ENCODE measurements around the gene OPN4.

Gene OPN4

DNA sequence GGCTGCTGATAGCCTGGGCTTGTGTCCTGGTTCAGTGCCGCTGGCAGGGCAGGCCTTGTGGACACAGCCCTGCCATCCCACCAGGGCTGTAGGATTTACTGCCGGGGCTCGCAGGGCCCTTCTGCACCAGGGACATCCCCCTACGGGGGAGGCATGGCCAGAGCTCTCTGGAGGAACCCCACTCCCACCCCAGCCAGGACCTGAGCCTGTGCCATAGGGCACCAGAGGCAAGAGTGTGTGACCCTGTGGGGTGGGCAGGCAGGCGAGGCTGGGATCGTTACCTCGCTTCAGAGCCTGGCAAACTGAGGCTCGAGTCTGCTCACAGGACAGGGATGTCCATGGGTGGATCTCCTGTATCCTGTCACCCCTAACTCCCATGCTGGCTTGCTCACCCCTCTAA lies 16.5 kb downstream of the OPN4 start:
- TF ChIP-seq, protein P1, sequence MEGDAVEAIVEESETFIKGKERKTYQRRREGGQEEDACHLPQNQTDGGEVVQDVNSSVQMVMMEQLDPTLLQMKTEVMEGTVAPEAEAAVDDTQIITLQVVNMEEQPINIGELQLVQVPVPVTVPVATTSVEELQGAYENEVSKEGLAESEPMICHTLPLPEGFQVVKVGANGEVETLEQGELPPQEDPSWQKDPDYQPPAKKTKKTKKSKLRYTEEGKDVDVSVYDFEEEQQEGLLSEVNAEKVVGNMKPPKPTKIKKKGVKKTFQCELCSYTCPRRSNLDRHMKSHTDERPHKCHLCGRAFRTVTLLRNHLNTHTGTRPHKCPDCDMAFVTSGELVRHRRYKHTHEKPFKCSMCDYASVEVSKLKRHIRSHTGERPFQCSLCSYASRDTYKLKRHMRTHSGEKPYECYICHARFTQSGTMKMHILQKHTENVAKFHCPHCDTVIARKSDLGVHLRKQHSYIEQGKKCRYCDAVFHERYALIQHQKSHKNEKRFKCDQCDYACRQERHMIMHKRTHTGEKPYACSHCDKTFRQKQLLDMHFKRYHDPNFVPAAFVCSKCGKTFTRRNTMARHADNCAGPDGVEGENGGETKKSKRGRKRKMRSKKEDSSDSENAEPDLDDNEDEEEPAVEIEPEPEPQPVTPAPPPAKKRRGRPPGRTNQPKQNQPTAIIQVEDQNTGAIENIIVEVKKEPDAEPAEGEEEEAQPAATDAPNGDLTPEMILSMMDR (IDR thresholded peaks at IDR 0.05; ENCODE audit: borderline replicate concordance, control extremely low read depth, extremely low read depth, insufficient read depth, missing control alignments) = no peak
- in situ Hi-C loops (cut with MboI; ENCODE audit: low sequenced_read_pairs, unreplicated experiment) = no loop called here
- DNase-seq (ENCODE audit: low spot score) = no peak

- TF ChIP-seq, protein P1 (IDR thresholded peaks at IDR 0.05; ENCODE audit: borderline replicate concordance, control extremely low read depth, extremely low read depth, insufficient read depth, missing control alignments) = no peak
- no peak for DNase-seq (ENCODE audit: low spot score)
- in situ Hi-C loops (cut with MboI; ENCODE audit: low sequenced_read_pairs, unreplicated experiment) = no loop called here
Observed at GRCh38 chr10:86671419-86671818, 17.1 kb downstream of the OPN4 start.

- in situ Hi-C loops (cut with MboI; ENCODE audit: low sequenced_read_pairs, unreplicated experiment) = no loop called here
- TF ChIP-seq, protein P1 (IDR thresholded peaks at IDR 0.05; ENCODE audit: borderline replicate concordance, control extremely low read depth, extremely low read depth, insufficient read depth, missing control alignments) = no peak
- no peak for DNase-seq (ENCODE audit: low spot score)
Observed at GRCh38 chr10:86671985-86672710, 17.8 kb downstream of the OPN4 start.

GRCh38 chr10:86673216-86673826 lies 19.0 kb downstream of the OPN4 start:
- in situ Hi-C loops (cut with MboI; ENCODE audit: low sequenced_read_pairs, unreplicated experiment) = no loop called here
- DNase-seq (ENCODE audit: low spot score) = no peak
- TF ChIP-seq, protein P1 (IDR thresholded peaks at IDR 0.05; ENCODE audit: borderline replicate concordance, control extremely low read depth, extremely low read depth, insufficient read depth, missing control alignments) = no peak

- no peak for DNase-seq (ENCODE audit: low spot score)
- TF ChIP-seq, protein P1 (IDR thresholded peaks at IDR 0.05; ENCODE audit: borderline replicate concordance, control extremely low read depth, extremely low read depth, insufficient read depth, missing control alignments) = no peak
- in situ Hi-C loops (cut with MboI; ENCODE audit: low sequenced_read_pairs, unreplicated experiment) = no loop called here
Observed at GRCh38 chr10:86673827-86674581, 19.7 kb downstream of the OPN4 start.

DNA sequence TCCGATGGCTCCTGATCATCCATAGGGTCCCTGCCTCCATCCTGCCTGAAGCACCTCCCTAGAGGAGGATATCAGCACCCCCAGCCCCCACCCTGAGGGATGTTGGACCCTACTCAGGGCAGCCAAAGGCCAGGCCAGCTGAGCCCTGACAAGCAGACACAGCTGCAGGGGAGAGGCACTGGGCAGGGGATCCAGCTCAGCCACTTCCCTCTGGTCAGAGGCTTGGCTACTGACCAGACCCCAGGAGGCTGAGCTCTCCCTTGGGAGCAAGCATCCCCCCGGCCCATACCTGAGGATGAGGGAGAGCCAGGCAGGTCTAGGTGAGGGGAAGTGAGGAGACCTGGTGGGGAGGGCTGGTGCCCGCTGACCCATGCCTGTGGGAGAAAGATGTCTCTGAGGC lies 20.6 kb downstream of the OPN4 start:
- TF ChIP-seq, protein P1 (IDR thresholded peaks at IDR 0.05; ENCODE audit: borderline replicate concordance, control extremely low read depth, extremely low read depth, insufficient read depth, missing control alignments) = no peak
- DNase-seq (ENCODE audit: low spot score) = no peak
- in situ Hi-C loops (cut with MboI; ENCODE audit: low sequenced_read_pairs, unreplicated experiment) = no loop called here

Data from GM13976 (cell line).